CD4-positive, alpha-beta T cell treated with Interleukin-15 for 1 hour (primary cell): ENCODE measurements around the gene C9orf50.

Source experiments
- DNase-seq: peaks from one replicate; pipeline ENCODE4 v3.0.0-alpha.2; 2020

C9orf50 gene

DNA sequence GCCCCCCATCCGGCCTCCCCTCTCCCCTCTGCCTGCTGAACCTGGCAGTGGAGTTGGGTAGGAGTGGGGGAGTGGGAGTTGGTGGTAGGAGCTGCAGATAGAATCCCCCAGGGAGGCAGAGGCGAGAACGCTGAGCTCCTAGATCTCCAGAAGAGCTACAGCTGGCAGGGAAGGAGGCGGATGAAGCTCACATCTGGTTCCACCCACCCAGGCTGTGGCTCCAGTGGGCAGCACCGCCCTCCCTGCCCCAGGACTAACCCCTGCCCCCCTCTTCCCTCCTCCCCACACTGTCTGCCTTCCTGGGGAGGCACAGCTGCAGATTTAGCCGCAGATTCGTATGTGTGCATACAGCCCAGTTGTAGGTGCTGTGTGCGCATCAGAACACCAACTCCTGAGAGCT lies 34.2 kb downstream of the C9orf50 start:
- no peak for DNase-seq

DNA sequence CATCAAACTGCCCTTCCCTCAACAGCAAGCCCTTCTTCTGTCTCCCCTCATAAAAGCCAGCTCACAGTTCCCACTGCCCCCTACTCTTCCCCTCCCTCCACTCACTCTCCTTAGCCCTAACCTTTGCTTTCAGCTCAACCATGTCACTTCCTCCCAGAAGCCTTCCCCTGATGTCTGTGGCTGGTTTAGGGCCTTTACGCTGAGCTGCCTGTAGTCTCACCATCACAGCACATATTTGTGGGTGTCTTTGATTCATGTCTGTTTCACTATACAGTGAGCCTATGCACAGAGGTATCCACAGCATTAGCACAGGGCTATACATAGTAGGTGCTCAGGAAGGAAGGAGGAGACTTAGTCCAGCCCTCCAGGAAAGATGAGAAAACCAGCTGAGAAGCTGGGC lies 34.7 kb downstream of the C9orf50 start:
- no peak for DNase-seq

DNA sequence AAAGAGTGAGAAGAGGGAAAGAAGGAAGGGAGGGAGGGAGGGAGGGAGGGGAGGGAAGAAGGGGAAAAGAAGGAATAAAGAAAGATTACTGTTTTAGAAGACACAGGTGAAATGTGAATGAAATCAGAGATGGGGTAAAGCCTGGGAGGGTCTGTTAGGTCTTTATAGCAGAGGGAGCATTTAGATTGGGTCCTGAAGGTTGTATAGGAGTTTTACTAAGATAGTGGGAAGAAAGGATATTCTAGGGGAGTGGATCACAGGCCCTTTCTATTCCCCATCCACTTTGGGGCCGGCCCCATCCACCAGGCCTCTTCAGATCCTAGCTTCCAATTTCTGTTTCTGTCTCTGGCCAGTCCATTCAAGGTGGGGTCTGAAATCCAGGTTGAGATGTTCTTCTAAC lies 35.5 kb downstream of the C9orf50 start:
- no peak for DNase-seq

DNA sequence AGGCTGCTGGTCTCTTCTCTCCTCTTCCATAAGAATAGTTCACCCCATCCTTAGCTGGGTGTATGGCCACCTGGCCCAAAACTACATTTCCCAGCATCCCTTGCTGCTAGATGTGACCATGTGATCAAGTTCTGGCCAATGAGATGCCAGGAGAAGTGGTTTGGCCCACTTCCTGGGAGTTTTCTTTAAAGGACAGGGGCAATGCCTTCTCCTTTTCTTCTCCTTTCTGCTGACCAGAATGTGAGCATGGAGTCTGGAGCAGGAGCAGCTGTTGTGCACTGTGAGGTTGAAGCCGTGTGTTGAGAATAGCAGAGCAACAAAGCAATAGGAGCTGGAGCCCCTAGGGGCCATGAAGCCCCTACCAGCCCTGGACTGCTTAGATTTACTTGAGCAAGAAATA lies 36.8 kb downstream of the C9orf50 start:
- DNase-seq = peak; percentile 78

DNA sequence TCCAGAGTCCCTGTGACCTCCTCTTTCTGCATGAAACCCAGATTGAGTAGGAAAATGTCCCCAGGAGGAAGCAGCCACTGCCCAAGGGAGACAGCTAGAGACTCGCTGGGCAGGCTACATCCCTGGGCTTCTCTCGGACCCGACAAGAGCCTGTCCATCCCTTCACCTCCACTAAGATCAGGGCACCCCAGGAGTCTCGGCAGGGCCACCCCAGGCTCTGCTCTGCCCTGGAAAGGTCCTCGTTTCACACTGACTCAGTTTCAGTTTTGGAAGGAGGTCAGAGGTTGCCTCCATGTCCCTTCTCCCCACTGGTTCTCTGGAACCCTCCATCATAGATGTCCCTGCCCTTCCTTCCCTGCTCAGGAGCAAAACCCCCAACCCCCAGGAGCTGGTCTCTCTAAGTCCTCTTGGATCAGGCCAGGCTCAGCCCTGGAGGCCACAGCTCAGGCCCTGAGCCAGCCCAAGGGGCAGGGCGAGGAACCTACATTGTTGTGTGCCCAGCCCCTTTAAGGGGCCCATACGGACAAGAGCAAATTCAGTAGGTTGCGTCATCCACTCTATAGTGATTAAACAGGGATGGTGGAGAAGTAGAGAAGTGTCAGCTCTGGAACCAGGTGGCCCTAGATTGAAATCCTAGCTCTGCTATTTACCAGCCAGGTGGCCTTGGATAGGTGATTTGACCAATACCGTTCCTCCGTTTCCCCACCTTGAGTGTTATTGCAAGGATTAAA lies 37.4 kb downstream of the C9orf50 start:
- no peak for DNase-seq

DNA sequence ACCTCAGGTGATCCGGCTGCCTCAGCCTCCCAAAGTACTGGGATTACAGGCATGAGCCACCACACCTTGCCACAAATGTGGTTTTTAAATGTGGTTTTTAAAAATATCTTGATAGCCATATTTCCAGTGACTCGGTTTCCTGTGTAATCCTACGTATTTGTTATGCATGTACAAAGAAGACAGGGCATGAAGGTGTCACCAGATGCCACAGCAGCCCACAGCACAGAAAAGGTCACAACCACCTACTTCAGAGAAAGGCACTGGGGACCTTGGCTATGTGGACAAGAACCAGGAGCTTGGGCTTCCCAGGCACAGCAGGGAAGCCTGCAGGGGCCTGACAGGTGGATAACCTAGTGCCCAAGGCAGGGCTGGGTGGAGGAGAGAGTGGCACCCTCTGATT lies 38.0 kb downstream of the C9orf50 start:
- DNase-seq = no peak

DNA sequence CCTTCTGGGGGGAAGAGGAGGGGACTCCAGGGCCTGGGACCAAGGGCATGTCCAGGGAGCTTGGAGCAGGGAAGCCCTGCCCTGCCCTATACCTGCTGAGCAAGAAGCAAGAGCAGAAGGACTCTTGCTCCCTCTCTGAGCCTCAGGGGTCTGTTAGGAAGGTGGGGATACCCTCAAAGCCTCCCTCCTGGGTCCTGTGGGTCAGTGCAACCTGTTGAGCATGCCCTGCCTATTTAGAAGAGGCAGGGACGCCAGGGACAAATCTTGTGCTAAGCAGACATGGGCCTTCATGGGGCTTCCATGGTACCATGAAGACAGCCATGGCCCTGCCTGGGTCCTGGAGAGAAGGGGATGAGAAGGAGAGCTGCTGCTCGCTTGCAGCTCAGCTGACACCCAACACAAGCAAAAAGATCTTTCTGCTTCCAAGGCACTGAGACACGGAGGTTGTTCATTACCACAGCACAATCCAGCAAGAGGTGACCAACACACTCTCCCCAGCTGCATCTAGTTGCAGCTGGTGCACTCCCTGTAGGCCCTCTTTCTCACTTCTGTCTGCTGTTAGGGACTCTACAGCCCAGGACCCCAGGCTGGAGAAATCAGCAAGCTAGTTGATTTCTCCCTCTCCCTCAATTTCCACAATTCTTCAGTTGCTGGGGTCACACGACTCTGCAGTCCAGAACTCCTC lies 39.3 kb downstream of the C9orf50 start:
- no peak for DNase-seq

DNA sequence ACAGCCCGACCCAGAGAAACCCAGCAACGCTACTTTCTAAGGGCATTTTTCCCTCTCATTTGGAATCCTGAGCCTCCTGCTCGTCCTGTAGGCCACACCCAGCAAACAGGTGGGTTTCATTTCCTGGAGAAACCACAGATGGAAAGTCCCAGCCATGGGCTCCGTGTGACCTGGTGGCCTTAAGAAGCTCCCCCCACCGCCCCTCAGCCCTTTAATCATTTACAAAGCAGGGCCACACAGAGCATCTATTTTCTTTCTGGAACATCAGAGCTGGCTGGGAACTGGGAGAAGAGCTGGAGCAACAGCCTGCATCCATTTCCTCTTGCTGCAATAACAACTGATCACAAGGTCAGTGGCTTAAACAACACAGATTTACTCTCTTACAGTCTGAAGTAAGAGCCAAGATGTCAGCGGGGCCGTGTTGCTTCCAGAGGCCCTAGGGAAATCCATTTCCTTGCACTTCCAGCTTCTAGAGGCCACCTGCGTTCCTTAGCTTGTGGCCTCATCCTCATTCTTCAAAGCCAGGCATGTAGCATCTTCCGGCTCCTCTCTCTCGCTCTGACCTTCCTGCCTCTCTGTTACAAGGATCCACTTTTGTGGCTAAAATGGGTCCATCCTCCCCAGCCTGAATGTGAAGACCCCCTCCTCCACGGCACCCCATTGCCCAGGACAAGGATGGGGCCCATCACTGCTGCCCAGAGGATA lies 40.5 kb downstream of the C9orf50 start:
- peak; percentile 43 for DNase-seq

DNA sequence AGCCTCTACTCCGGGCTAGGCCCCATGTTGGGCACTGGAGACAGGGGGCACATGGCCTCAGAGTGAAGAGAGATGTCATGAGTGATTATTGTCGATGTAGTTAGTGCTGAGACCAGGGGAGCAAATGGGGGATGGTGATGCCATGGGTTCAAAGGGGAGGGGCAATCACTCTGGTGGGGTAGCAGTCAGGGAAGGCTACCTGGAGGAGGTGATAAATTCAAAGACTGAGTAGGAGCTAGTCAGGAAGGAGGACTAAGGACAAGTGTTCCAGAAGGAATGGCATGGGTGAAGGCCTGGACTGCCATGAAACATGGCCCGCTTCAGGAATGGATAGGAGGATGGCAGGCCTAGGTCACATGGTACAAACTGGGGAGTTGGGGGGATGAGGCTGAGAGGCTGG lies 41.6 kb downstream of the C9orf50 start:
- no peak for DNase-seq

DNA sequence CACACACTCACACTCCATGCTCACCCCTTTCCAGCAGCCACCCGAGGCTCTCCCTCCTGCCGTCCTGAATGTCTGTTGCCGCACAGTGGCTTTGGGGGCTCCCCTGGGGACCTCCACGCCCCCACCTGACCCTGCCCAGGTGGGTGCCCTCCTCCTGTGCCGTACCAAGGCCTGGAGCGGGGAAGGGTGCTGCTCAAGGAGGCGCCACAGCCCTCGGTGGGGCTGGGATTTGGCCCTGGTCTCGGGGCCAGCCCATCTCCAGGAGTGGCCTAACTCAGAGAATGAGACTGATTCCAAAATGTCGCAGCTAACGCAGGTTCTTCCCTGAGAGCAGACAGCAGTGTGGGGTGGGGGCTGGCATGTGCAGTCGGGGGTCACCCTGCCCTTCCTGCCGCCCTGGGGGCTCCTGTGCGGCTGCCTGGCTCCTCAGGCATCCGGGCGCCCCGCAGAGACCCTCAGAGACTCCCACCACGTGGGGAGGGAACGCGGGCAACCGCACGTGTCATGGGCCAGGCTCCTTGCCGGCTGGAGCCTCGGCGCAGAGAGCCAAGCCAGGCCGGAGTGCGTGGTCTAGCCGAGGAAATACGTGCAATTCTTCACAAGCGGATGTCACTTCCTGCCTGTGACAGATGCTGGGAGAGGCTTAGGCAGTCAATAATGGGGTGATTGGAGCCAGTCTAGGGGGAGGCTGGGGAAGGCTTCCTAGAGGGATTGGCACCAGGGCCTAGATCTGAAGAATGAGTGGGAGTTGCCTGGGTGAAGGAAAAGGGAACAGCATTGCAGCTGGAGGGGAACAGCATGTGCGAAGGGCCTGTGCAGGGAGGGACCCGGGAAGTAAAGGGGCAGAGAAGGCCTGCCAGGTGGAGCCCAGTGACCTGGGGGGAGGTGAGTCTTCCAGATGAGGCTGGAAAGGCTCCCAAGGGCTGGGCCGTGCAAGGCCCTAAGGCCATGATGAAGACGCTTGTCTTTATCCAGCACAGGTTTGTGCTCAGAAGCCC lies 44.1 kb downstream of the C9orf50 start:
- DNase-seq = no peak

DNA sequence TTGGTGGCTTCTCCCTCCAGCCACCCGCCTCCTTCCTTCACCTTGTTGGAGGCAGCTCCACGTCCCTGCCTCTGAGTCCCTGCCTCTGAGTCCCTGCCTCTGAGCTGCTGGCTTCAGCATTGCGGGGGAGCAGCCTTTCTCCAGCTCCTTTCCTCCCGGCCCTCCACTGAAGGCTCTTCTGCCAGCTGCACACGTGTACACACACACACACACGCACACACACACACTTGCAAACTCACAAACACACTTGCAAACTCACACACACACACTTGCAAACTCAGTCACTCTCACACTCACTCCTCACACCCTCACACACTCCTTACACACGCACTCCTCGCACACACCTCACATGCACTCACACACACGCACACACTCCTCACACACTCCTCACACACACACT lies 45.1 kb downstream of the C9orf50 start:
- DNase-seq = no peak

DNA sequence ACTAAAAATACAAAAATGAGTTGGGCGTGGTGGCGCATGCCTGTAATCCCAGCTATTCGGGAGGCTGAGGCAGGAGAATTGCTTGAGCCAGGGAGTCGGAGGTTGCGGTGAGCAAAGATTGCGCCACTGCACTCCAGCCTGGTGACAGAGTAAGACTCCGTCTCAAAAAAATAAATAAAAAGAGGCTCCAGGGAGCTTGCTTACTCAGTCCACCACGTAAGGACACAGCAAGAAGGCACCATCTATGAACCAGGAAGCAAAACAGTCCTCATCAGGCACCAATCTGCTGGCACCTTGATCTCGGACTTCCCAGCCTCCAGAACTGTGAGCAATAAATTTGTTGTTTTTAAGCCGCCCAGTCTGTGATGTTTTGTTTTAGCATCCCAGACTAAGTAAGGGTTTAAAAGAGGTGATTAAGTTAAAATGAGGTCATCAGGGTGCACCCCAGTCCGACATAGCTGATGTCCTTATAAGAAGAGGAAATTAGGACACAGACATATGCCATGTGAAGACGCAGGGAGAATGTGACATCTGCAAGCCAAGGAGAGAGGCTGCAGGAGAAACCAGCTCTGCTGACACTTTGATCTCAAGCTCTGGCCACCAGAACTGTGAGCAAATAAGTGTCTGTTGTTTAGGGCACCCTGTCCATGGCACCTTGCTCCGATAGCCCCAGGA lies 45.9 kb downstream of the C9orf50 start:
- no peak for DNase-seq

DNA sequence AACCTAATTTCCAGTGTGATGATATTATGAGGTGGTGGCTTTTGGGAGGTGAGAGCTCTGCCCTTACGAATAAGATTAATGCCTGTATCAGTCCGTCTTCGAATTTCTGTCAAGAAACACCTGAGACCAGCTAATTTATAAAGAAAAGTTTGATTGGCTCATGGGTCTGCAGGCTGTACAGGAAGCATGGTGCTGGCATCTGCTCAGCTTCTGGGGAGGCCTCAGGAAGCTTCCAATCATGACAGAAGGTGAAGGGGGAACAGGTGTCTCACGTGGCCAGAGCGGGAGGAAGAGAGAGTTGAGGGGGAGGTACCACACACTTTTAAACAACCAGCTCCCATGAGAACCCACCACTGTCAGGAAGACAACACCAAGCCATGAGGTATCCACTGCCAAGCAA lies 46.9 kb downstream of the C9orf50 start:
- DNase-seq = no peak

DNA sequence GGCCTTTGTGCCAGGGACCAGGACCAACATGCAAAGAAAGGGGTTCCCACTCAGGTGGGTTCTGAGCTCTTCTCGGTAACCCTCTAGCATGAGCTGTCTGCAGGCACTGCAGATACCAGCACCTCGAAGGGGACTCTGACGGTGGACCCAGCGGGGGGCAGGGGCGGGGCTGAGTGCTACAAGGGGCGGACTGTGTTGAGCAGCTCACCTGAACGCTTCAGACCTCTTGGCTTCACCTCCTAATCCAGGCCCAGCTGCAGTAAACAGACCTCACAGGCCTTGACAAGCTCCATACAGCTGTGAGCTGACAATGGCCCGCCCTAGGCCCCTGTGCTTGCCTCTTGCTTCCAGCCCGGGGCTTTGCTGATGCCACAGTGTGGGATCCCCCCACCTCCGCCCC lies 48.4 kb downstream of the C9orf50 start:
- no peak for DNase-seq

DNA sequence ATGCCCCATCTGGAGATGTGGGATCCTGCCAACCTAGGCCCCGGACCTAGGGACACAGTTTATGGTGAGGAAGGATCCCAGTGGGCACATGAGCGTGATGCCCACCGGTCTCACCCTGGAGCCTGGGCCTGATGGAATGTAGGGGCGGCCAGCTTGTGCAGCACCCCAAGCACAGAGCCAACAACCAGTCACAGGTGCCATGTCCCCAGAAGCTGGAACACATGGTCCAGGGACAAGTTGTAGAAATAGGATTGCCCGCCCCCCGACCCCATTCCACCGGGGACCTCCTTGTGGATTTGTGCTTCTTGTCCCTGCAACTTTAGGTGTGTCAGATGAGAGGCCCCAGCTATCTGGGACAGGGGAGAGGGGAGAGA lies 48.9 kb downstream of the C9orf50 start:
- DNase-seq = no peak

DNA sequence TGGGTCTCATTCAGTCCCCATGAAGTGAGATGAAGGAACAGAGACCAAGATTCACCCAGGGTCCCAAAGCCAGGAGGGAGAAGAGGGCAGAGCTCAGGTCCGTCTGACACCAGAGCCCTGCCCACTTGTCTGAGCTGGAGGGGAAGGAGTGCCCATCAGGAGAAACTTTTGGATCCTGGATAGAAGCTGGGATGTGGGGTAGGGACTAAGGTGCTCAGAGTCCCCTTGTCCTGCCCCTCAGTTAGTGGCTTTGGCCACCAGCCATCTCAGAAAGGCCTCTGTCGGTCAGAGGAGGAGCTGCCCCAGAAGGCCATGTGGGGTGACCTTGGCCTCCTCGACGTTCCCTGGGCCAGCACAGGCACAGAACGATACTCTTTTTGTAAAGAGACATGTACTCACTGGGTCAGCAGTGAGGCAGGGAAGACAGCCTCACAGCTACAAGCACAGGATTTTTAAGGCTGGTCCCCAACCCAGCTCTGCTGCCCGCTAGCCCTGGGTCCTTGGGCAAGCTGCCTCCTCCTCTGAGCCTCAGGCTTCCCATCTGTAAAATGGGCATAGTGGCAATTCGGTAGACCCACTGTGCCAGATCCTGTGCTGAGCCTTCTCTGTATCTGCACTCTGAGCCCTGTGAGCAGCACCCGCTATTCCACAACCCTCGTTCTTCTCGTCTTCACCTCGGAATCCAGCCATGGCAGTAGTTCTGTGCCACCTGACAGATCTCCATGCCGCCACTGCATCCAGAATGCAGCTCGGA lies 49.4 kb downstream of the C9orf50 start:
- no peak for DNase-seq

DNA sequence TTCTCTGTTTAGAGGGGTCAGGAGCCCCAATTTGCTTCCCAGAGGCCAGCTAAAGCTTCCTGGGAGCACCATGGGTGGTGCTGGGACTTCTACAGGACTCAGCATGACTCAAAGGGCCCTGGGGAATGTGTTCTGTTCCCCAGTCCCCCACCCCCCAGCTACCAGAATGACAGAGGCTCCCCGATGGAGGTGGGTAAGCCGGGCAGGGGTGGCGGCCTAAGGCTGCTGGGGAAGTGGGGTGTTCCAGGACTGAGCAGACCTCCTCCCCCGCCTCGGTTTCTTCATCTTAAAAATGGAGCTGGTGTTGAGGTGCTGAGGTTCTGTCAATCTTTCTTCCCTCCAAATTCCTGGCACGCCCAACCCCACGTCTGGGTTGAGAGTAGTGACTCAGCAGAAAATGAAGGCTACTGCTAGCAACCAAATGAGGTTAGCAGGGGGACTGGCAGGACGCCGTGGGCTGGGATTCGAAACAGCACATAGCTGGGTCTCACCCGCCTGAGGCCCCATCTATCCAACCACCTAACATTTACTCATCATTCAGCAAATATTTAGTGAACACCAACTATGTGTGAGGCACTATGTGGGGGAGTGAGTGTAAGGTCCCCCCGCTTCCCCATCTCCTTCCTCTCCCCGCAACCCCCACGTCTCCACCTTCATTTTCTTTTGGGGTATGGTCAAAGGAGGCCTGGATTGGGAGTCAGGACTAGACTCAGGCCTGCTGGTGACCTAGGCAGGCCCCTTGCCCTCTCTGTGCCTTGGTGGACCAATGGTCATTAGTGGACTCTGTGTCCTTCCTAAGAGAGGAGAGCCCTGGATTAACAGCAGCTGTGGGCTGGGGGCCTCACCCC lies 50.2 kb downstream of the C9orf50 start:
- no peak for DNase-seq

DNA sequence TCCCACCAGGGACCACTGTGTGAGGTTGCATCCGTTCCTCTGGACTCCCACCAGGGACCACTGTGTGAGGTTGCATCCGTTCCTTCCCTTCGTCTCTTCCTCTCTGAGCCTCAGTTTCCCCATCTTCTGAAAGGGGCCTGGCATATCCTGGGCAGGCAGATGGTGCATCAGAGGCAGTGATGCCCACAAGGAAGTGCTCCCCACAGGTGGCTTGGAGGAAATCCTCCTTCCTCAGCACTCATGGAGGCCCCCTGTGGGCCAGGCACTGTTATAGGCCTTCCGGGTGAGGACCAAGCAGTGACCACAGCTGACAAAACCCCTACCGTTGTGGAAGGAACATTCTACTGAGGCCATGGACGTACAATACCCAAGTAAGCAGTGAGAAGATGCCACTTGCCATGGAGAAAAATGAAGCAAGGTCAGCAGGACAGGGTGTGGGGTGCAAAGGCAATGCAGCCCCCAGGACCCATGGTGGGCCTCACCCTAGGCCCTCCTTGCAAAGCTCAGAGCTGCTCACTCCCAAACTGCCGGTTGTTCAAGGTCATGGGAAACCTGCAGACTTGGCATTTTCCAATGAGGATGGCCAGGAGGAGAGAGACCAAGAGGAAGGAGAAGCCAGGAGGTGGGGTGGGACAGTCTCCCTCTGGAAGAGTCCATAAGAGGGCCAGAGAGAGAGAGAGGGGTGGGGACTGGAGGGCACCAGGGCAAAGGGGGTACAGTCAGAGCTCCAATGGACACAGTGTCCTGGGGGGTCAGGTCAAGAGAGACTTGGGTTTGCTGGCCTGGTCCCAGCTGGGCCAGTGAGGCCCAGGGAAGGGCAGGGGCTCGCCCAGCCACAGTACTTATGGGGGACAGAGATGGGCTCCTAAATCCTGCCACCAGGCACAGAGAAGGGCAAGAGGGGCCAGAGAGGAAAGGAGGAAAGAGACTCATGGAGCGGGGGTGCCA lies 51.1 kb downstream of the C9orf50 start:
- DNase-seq = no peak
